AG10803 (cell line): Measurements from ENCODE around the gene CAPN12.
"Not testable (repeated sequence)": the region's sequence is repeated elsewhere in the genome, so short reads cannot be mapped to it uniquely, and the experiment has no call there.

Experiments used
- DNase-seq: peaks from one replicate; pipeline ENCODE4 v3.0.0; 2010; ENCODE audit warnings: low read depth
- H3K4me3 ChIP-seq: 2 replicates; pipeline ENCODE4 v1.5.1; 2011; ENCODE audit warnings: mild to moderate bottlenecking, low read length, control low read depth
- TF ChIP-seq, protein P1 (sequence below): conservative IDR thresholded peaks from 2 replicates; pipeline ENCODE4 v1.5.1; 2011; ENCODE audit warnings: mild to moderate bottlenecking, low read length, control low read depth, inconsistent platforms

CAPN12 gene, protein sequence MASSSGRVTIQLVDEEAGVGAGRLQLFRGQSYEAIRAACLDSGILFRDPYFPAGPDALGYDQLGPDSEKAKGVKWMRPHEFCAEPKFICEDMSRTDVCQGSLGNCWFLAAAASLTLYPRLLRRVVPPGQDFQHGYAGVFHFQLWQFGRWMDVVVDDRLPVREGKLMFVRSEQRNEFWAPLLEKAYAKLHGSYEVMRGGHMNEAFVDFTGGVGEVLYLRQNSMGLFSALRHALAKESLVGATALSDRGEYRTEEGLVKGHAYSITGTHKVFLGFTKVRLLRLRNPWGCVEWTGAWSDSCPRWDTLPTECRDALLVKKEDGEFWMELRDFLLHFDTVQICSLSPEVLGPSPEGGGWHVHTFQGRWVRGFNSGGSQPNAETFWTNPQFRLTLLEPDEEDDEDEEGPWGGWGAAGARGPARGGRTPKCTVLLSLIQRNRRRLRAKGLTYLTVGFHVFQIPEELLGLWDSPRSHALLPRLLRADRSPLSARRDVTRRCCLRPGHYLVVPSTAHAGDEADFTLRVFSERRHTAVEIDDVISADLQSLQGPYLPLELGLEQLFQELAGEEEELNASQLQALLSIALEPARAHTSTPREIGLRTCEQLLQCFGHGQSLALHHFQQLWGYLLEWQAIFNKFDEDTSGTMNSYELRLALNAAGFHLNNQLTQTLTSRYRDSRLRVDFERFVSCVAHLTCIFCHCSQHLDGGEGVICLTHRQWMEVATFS

DNA sequence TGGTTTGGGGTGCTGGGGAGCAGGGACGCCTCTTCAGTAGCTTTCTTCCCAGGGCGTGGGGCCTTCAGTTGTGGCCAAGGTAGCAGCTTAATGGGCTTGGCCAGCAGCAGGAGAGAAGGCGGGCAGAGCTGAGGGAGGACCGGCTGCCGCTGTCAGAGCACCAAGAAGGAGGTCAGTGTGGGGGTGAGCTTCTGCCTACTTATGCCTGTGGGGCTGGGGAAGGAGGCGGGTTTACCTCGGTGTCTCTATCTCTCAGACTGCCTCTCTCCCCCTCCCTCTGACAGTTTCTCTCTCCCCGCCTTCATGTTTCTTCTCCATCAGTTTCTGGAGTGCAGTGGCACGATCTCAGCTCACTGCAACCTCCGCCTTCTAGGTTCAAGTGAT is at the start of gene CAPN12:
Gene CAPN12 (minus strand): TSS at position 177 of the 384 bp plus-strand sequence. CDS start 309 bp downstream, outside the sequence.
- no peak for DNase-seq
- H3K4me3 ChIP-seq = no peak within 1 kb of the TSS
- TF ChIP-seq, protein P1, sequence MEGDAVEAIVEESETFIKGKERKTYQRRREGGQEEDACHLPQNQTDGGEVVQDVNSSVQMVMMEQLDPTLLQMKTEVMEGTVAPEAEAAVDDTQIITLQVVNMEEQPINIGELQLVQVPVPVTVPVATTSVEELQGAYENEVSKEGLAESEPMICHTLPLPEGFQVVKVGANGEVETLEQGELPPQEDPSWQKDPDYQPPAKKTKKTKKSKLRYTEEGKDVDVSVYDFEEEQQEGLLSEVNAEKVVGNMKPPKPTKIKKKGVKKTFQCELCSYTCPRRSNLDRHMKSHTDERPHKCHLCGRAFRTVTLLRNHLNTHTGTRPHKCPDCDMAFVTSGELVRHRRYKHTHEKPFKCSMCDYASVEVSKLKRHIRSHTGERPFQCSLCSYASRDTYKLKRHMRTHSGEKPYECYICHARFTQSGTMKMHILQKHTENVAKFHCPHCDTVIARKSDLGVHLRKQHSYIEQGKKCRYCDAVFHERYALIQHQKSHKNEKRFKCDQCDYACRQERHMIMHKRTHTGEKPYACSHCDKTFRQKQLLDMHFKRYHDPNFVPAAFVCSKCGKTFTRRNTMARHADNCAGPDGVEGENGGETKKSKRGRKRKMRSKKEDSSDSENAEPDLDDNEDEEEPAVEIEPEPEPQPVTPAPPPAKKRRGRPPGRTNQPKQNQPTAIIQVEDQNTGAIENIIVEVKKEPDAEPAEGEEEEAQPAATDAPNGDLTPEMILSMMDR = no peak

DNA sequence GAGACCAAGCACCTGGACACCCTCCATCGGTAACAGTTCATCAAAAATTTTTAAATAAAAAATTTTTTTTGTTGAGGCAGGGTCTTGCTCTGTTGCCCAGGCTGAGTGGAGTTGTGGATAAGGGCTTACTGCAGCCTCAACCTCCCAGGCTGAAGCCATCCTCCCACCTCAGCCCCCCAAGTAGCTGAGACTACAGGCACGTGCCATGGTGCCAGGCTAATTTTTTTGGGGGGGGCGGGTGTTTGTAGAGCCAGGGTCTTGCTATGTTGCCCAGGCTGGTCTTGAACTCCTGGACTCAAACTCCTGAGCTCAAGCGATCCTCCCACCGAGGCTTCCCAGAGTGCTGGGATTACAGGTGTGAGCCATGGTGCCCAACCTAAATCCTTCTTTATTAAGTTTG is 49.4 kb upstream of the CAPN12 start:
- no peak for DNase-seq
- no peak overlapping the region for H3K4me3 ChIP-seq
- TF ChIP-seq, protein P1 = no peak

DNA sequence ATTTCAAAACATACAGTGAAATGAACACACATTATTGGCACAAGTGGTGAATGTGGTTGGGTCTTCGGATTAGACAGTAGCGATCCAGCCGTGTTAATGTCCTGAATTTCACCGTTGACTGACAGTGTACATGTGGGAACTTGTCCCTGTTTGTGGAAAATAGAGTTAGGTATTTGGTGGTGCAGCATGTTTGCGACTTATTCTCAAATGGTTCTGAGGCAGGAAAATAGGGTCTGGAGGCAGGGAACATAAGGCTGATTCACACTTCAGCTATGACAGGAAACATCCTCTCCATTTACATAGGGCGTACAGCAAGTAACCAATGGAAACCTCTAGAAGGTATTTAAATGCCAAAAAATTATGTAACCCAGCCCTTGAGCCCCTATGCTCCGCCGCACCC is 48.9 kb upstream of the CAPN12 start:
- TF ChIP-seq, protein P1 = no peak
- peak; percentile 41 for DNase-seq
- no peak overlapping the region for H3K4me3 ChIP-seq

DNA sequence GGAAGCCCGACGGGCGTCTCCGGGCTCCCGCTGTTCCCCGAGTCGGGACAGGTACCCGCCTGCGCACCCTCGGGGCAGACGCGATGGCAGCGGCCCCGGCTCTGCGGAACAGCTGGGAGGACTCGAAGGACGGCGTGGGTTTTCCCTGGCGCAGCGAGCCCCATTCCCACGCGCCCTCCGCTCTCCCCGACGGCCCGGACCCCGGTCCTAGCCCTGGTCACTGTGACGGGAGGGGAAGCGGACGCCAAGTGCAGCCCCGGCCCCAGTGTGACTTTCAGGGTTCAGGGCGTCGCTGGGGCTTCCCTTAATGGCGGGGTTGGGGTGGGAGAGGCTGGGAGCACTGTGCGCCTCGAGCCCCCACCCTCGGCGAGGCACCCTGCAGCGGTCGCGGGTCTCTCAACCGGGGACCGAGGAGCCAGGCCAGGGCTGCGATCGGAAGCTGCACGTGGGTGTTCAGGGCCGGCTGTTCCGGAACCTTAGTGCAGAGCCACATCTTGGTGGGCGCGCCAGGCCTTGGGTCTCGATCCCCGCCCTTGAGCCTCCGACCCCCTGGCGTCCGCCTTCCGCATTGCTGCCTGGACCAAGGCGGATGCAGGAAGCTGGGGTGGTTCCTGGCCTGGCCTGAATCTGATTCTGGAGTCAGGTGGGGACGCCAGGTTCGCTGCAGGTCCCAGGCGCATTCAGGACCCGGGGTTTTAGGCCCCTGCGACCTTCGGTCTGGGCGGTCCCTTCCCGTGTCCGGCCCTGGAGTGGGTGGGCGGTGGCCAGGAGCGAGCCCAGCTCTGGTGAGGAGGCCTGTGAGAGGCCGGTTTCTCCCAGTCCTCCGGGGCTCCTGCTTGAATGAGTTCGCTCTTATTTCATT is 48.2 kb upstream of the CAPN12 start:
- DNase-seq = no peak
- TF ChIP-seq, protein P1 = peak; percentile 38
- H3K4me3 ChIP-seq = no peak overlapping the region

DNA sequence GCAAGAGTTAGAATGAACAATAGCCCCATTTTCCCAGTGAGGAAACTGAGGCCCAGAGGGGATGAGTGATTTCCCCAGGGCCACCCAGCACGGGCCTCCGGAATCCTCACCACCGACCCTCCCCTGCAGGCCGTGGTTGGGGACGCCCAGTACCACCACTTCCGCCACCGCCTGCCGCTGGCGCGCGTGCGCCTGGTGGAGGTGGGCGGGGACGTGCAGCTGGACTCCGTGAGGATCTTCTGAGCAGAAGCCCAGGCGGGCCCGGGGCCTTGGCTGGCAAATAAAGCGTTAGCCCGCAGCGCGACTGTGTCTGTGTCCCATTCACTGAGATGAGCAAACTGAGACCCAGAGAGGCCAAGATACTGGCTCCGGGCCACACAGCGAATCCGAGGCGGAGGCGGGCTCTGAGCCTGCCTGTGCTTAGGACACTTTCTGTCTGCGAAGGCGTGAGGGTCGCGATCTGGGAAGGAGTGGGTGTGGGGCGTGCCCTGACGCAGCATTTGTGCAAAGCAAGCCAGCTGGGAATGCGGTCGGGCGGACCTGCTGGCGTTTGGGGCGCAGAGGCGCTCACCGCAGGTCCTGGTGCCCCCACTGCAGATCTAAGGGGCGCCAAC is 47.3 kb upstream of the CAPN12 start:
- not testable (repeated sequence) for DNase-seq
- peak overlapping the region; percentile 33 for H3K4me3 ChIP-seq

DNA sequence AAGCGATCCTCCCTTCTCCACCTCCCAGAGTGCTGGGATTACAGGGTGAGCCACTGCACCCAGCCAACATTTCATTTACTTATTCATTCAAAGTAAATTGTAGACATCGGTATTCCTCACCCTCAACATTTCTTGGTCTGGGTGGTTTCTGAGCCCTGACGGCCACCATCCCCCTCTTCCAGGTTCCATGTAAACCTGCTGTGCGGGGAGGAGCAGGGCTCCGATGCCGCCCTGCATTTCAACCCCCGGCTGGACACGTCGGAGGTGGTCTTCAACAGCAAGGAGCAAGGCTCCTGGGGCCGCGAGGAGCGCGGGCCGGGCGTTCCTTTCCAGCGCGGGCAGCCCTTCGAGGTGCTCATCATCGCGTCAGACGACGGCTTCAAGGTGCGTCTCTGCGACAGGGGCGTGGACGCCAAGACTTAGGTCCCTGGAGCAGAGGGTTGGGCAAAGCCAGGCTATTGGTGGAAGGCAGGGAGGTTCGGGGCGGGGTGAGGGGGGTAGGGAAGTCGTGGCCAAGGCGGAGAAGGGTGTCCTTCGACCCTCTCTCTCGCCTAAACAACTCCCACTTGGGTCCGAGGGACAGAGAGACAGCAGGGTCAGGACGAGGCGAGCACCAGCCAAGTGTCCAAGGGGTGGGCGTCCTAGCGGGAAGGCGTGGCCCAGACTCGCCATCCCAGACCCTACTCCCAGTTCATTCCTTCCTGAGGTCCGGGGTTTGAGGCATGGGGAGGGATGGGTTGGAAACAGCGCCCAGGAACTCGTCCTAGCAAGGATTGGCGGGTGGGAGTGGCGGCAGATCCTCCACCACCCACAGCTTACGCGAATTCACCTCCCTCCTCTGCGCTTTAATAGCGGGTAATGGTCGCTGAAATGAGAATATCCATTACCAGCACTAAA is 46.5 kb upstream of the CAPN12 start:
- DNase-seq = not testable (repeated sequence)
- H3K4me3 ChIP-seq = peak overlapping the region; percentile 33

DNA sequence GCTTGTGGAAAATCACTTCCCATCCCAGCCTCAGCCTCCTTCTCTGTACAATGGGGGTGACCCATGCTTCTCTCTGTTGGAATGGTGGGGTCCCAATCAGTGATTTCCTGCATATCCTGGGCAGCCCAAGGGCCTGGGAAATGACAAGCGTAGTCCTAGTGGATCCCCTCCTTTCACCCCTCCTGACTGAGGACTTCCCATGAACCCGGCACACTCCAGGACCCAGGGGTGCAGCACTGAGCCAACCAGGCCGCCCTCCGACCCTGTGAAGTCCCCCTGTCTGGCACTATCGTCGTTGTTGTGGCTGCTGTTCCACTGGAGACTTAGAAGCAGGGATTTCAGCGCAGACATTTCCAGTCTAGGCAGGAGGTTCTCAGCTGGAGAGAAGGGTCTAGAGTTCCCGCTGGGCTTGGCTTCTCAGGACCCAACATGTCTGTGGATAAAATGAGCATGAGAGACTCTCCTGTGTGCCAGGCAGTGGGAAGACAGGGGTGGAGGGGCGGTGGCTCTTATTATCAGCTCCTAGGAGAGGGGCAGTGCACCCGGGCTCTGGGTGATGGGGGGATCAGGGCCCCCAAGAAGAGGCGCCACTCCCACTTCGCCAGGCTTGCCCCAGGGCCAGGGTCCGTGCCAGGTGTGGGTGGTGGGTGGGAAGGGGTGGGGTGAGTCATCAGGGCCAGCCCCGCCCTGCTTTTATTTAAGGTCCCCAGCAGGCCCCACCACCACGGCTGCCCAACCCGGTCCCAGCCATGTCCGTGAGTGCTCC is 44.4 kb upstream of the CAPN12 start, which contains the start of gene LGALS7B:
Gene LGALS7B (plus strand): TSS at position 723 of the 766 bp plus-strand sequence. CDS start 27 bp downstream, at position 750.
- H3K4me3 ChIP-seq = no peak within 1 kb of the TSS
- no peak for DNase-seq
- TF ChIP-seq, protein P1 = no peak
